T-helper 1 cell treated with Interleukin-12 subunit alpha and Interleukin-12 subunit beta and Interleukin-4 antibody, amounts not matched to agents 30 ng/mL and 1 ng/mL, for 36 hours (primary cell): Measurements from ENCODE around the gene SORCS2. TPM values are rescaled to one million over a fixed set of nuclear protein-coding genes. Genes with fewer than 3 reads are reported as not detected.

Experiments
- intact Hi-C: fragments of 100-400 bp; cut with micrococcal nuclease; formaldehyde crosslinking; loops from one replicate; pipeline ENCODE4 v1.15.1; 2024
- total RNA-seq: library from RNA; stranded (reverse); gene quantifications from 2 replicates; pipeline ENCODE4 v1.2.3, GENCODE V29; 2022

SORCS2 gene
- total RNA-seq: not detected in 2 replicates

DNA sequence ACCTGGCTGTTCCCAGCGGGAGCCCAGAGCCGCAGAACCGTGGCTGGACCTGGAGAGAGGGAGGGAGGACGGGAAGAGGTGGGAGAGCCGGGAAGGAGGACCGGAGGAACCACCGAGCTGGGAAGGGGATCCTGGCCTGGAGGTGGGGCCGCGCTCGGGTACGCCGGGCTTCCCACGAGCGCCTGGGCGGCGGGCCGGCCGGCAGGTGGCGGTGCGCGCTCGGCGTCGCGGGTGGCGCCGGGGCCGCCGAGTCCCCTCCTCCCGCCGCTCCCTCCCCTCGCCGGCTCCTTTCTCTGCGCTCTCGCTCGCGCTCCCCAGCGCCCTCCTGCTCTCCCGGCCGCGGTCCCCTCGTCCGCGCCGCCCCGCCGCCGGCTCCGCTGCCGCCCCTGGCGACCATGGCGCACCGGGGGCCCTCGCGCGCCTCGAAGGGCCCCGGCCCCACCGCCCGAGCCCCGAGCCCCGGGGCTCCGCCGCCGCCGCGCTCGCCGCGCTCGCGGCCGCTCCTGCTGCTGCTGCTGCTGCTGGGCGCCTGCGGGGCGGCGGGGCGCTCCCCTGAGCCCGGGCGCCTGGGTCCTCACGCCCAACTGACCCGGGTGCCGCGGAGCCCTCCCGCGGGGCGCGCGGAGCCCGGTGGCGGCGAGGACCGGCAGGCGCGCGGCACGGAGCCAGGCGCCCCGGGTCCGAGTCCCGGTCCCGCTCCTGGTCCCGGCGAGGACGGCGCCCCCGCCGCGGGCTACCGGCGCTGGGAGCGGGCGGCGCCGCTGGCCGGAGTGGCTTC is at the start of gene SORCS2:
Gene SORCS2, plus strand, starts transcription at position 287 of the 778 bp plus-strand sequence.
- intact Hi-C loops: loop anchor here (1.0 to 5.0 kb wide), 2 partner anchors 145 to 527 kb away; no protein-coding TSS in a partner anchor

DNA sequence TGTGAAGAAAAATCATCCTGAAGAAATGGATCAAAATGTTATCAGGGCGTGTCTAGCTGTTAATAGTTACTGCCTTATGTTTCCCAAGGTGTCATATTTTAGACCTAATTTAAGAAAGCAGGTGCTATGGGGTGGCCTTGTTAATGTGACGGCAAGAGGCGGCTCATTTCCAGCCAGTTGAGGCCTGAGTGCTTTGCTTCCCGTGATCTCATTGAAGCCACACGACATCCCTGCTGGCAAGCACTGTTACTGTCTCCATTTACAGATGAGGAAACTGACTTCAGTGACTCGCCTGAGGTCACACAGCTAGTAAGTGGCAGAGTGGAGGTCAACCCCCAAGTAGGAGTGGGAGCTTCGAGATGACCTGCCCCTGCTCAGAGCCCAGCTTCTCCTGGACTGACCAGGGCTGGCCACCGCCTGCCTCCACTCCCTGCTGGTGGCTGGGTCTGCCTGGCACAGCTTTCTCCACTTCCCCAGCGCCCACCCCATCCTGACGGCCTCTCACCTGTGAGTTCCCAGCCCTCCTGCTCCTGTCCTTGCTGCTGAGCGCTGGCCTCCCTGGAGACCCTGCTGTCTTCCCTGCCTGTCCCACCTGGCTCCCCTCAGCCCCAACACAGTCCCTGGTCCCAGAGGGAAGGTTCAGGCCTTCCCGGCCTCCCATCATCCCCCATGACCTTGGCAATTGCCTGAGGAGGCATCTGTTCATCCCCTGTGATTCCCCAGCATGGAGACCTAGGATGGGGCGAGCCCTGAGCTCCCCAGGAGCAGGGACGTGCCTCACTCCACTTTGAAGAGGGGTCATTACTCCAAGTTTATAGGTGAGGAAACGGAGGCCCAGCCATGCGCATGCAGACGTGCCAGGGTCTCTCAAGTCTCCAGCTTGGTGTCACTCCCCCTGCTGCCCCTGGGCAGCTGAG is 47.7 kb upstream of the SORCS2 start:
- intact Hi-C loops: no loop called here

DNA sequence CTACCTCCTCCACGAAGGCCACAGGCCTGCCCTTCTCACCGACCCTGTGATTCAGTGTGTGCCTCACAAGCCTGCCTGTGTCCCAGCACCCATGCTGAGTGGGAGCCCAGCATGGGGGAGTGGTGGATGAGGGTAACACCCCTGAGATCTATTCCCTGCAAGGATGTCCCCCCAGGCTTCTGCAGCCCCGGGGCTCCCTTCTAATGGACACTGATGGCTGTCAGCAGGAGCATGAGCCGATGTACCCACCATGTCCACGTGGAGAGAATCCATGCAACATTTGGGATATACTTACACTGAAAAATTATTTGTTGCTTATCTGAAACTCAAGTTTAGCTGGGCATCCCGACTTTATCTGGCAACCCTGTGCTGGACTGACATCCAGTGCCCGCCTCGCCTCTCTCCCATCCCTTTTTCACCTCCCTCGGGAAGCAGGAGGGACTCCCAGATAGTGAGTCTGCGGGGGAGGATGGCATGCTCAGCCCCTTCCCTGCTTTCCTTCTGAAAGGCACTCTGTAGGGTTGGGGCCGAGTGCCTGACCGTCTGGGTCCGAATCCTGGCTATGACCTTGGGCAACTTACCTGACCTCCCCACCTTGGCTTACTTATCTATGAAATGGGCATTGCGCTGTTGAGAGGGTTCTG is 46.9 kb upstream of the SORCS2 start:
- intact Hi-C loops: no loop called here

DNA sequence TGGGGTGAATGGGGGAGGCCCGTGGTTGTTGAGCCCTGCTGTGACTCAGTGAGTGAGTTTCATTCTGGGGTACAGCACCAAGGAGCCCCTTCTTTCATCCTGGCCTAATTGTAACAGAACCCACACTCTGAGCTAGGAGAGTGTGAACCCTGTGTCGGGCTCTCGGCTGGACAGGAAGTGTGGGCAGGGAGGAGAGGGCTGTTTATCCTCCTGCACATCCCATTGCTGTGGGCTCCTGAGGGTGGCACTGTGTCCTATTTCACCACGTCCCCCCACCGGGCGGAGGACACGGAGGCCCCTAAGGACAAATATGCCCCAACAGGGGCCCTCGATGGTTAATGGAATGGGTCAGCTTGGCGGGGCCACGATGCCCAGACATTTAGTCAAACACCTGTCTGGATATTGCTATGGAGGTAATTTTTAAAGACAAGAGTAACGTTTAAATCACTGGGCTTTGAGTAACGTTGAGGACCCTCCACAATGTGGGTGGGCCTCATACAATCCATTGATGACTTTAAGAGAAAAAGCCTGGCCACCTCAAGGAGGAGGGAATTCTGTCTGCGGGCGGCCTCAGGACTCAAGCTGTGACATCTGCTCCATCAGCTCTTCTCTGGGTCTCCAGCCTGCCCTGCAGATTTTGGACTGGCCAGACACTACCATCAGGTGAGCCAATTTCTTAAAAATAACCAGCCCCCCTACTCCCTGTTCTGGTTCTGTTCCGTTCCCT is 46.1 kb upstream of the SORCS2 start:
- intact Hi-C loops: no loop called here

DNA sequence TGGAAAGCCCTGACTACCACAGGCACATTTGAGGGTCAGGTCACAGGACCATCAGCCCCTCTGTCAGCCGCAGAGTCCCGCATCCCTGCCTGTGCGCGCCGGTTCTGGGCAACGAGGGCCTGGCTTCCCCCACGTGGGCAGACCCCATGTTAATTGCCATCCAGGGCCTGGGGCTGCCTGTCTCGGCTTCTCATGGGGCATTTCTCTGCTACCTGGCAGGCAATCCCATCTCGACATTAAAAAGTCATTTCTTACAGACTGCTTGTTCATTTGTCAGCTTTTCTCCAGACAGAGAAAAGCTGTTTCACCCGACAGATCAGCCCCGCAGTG is 45.6 kb upstream of the SORCS2 start:
- intact Hi-C loops: no loop called here

DNA sequence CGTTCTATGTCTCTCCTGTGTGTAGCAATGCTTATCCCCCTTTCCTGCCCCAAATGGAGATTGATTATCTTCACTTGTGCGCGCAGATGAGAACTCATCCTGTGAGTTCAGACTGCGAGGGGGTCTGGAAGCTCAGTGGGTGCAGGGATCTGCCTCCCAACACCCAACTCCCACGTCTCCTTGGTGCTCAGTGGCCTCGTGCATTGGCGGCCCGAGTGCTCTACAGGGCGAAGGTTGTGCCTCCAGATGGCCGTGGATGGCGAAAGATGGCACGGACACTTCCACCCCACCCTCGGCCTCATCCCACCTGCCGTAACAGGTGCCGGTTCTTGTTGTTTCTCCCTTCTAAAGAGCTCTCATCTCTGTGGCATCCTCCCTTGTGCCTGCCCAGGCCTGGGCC is 45.1 kb upstream of the SORCS2 start:
- intact Hi-C loops: no loop called here

DNA sequence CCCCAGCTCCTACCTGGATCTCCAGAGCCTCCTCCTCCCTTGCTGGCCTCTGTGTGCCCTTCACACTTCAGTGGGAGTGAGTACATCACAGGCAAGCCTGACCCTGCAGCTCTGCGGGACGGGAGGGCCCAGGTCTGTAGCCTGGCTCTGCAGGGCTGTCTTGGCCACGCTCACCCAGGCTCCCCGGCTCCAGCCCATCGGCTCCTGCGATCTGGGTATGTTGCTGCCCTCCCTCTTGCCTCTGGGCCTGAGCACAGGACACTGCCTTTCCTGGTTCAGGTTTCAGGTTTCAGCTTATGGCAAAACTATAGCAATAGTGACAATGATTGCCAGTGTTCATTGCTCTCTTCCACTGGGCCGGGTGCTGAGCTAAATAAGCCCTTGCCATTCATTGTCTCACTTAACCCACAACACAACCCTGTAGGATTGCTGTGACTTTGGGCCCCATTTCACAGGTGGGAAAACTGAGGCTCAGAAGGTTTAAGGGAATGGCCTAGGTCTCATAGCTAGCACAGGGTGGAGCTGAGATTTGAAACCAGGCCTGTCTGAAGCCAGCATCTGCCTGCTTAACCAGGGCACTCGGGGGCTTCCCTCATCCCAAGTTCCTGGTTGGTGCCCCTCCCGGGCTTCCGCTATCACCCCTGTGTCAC is 44.6 kb upstream of the SORCS2 start:
- intact Hi-C loops: no loop called here

DNA sequence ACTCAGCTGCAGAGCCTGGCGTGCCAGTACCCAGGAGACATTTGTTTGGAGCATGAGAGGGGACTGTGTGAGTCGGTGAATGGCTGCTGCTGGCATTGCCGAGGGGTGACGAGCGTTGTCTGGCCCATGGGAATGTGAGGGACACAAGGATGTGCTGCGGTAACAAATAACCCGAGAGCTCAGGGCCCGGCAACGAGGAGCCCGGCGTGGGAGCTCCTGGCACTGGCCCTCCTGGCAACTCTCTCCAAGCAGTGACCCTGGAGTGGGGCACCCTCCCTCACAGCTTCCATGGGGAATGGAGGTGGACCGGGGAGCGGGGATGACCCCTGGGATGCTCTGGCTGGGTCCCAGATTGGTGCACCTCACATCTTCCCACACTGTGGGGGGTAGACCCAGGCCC is 44.0 kb upstream of the SORCS2 start:
- intact Hi-C loops: no loop called here

DNA sequence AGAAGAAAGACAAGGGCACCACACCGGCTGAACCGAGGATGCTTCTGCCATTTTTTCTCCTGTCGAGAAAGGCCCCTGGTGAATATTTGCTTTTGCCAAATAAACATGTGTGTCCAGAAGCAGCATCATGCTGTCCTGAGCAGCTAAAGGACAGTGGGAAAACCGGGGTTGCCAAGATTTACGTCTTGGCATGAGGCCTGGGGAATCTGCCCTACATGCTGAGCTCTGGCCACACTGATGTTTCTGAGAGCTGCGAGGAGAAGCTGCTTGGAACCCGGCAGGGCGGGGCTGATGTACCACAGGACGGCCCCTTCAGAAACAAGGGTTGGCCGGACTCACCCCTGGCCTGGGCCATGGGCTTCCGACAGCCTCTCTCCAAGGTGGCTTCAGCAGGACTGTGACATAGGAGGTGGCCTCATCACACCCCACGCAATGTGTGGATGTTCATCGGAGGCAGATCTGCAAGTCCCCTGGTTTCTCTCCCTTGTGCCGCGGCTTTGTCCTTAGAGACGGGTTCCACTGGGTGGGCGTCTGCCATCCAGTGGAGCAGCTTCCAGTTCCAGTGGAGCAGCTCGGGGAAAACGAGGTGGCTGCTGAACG is 42.2 kb upstream of the SORCS2 start:
- intact Hi-C loops: no loop called here

DNA sequence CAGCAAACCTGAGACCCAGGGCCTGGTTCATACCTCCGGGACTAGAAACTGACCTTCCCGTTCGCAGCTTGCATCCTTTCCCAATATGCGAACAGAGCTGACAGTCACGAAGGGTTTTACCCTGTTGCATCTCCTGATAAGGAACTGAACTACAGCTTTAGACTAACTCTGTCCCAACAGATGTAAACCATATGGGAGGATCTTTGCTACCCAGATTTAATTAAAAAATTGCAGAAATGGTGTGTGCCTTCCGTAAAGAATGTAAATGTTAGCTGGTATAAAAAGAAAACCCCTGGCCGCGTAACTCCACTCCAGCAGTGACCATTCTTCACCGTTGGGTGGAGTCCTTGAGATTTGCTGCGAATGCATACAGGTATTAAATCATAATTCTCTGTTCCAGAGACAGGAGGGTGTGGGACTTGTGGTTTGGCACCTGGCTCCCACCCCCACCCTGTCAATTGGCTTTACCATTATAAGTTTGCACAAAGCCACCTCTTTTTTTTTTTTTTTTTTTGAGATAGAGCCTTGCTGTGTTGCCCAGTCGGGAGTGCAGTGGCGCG is 40.6 kb upstream of the SORCS2 start:
- intact Hi-C loops: no loop called here

DNA sequence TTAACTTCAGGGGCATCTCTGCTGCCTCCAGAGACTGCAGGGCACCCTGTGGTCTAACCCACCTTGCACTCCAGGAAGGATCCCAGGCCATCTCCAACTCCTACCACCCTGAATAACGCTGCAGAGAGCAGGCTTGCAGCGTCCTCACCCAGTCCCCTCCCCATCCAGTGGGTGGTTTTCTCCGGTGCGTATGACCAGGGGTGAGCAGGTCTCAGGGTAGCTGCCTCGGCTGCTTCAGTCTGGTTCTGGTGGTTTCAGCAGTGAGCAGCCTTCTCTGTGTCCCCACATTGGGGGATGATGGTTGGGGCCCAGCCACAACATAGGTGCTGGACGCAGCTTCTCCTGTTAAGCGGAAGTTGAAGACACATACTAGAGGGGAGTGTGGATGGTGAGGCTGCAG is 38.6 kb upstream of the SORCS2 start:
- intact Hi-C loops: no loop called here

DNA sequence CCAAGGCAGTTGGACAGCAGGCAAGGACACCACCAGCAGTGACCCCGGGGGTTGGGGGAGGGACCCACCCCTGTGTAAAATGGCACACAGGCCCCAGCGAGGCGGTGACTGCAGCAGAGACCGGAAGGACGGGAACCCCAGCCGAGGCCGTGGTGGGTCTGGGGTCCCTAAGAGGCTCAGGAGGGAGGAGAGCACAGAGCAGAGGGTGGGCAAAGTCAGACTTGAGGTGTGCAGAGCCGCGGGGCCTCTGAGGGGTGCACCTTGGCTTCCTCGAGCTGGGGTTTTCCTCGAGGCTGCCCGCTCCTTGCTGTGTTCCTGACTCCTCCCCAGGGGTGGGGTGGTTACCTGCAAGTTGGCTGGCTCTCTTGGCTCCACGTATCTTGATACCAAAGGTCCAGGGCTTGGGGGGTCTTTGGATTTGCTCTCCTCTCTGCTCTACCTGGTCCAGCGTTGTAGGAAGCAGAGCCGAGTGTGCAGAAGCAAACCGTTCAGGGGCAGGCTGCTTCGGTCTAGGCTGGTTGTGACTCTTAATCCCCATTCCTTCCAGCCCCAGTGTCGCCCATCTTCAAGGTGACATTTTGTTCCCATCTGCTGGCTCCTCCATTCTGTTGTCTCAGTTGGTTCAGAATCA is 37.9 kb upstream of the SORCS2 start:
- intact Hi-C loops: no loop called here

DNA sequence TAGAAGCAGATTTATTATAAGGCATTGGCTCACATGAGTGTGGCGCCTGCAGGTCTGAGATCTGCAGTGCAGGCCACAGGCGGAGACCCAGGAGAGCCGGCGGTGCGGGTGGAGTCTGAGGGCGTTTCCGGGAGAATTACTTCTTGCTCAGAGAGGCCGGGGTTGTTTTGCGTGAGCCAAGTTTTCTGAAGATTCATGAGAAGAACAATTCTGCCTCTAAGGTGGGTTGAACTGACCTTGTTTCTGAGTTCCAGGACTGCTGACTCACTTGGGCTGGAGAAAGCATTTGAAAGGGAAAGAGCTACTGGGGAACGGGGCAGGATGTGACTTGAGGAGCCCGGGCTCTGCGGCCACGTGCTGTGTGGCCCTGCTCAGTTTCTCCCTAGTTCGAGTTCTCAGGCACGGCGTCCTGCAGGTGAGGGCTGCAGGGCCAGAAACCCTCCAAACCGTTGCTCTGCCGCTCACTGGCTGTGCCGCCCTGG is 36.7 kb upstream of the SORCS2 start:
- intact Hi-C loops: no loop called here

DNA sequence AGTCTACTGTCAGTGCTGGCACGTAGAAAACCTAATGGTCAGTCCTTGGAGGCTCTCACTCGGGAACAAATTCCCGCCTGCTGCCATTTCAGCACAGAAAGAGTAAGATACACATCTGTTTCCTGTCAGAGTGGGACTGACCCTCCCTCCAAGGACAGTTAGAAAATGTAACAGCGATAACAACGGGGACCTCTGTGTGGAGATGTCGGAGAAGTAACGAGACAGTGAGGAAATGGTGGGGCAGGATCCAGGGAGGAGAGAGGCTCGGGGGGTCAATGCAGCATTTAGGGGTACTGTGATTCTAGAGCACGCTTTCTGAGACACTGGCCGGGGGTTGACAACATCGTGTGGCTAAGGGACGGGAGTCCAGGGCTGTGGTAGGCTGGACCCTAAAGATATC is 36.0 kb upstream of the SORCS2 start:
- intact Hi-C loops: no loop called here

DNA sequence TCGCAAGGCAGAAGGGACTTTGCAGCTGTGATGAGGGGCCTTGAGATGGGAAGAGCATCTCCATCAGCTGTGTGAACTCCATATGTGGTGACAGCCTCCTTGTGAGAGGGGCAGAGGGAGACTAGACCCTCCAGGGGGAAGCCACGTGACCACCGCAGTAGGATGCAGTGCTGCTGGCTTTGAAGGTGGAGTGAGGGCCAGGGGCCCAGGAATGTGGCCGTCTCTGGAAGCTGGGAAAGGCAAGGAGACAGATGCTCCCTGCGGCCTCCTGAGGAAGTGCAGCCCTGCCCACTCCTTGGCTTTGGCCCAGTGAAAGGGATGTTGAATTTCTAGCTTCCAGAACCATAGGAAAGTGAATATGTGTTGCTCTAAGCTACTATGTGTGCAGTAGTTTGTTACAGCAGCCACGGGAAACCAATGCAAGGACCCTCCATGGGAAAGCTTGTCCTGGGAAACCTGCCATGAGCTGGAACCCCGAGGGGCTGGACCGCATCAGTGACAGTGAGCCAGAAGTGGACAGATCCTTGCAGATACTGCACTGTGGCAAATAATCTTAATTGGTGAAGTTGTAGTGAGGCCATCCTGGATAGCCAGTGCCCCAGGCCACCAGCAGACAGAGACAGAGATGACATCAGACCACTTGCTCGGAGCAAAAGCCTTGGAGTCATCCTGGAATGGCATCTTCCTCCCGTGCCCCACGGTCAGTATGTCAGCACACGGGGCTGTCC is 35.4 kb upstream of the SORCS2 start:
- intact Hi-C loops: no loop called here

DNA sequence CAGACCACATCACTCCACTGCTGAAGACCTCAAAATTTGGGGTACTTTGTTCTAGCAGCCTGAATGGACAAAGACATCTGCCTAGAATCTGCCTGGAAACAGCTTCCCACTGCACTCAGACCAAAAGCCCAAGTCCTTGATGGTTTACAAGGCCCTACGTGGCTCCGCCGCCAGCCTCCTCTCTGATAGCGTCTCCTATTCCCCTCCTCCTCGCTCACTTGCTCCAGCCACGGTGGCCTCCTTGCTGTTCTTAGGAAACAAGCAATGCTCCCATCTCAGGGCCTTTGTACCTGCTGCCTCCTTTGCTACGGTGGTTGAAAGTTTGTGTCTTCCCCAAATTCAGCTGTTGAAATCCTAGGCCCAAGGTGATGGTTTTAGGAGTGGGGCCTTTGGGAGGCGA is 34.7 kb upstream of the SORCS2 start:
- intact Hi-C loops: no loop called here

DNA sequence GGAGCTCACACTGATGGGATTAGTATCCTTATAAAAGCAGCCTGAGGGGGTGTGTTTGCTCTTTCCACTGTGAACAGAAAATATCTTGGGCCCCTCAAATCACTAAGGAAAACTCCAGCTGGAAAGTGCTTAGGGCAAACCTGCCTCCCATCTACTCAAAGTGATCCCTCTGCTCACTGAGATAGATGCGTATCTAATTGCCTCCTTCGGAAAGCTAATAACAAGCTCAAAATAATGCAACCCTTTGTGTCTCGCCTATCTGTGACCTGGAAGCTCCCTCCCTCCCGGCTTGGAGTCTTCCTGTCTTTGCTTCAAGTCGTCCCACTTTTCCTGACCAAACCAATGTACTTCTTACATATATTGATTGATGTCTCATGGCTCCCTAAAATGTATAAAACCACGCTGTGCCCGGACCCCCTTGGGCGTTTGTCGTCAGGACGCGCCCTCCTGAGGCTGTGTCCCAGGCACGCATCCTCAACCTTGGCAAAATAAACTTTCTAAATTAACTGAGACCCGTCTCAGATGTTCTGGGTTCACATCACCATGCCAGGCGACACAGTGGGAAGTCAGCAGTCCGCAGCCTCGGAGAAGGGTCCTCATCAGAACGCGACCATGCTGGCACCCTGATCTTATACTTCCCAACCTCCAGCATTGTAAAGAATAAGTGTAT is 34.1 kb upstream of the SORCS2 start:
- intact Hi-C loops: no loop called here

DNA sequence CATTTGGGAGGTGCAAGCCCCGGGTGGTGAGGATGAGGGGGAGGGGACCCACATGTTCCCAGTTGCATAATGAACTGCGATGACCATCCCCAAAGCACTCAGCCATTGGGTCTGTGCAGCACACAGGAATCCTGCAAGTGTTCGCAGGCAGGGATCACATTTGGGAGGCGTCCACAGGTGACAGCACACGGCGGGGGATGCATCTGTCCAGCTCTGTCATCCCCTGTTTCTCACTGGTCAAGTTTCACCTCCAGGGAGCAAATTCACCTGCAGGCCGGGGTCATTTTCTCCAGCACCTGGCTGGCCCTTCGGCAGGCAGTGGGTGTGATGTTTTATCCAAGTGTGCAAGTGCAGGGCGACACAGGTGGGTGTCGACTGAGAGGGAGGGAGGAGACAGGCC is 33.3 kb upstream of the SORCS2 start:
- intact Hi-C loops: no loop called here
